A549 (cell line): ENCODE results near the gene PRKAG2. TPM values are rescaled to one million over a fixed set of nuclear protein-coding genes. Genes with fewer than 3 reads are reported as not detected.

Experiments
- ATAC-seq, 2 experiments: fragments of 200-7000 bp in 1 of 2; fragments of >200 bp in 1 of 2; cut with Nextera tagmentation in 1 of 2; cut with Tn5 transposase in 1 of 2; 3 replicates each; pipeline versions ENCODE4 v1.8.0 to v1.9.1; 2018 to 2020; ENCODE audit warnings: mild to moderate bottlenecking in 1 of 2, moderate library complexity in 1 of 2
- CTCF ChIA-PET: fragments of 300-600 bp; sonication (Branson Sonifier 250); formaldehyde crosslinking; extraction: SDS; loops from one replicate; lab custom pipeline; 2021; ENCODE audit warnings: antibody characterized with exemption, inconsistent platforms; lab: Yijun Ruan, JAX
- POLR2A ChIA-PET: fragments of 350-600 bp; formaldehyde crosslinking; extraction: SDS; loops from one replicate; lab custom pipeline; 2021; ENCODE audit warnings: antibody characterized with exemption, inconsistent platforms; lab: Yijun Ruan, JAX
- DNase-seq, 2 experiments: peaks; one replicate each; pipeline versions ENCODE4 v3.0.0 to v3.0.0-alpha.2; 2011 to 2016; ENCODE audit warnings: low read depth in 1 of 2, low spot score in 1 of 2
- FAIRE-seq: peaks from 2 replicates; lab custom pipeline; 2011; peaks lifted over from hg19 to GRCh38; lab: Jason Lieb, UNC
- H3K27ac ChIP-seq, 2 experiments: fragments of >200 bp; sonication (Bioruptor Twin); formaldehyde crosslinking; 3 replicates each; pipeline ENCODE4 v1.5.1; 2016 to 2017
- H3K4me1 ChIP-seq: fragments of >200 bp; sonication (Bioruptor Twin); formaldehyde crosslinking; 3 replicates; pipeline ENCODE4 v1.6.1; 2016
- H3K4me2 ChIP-seq: fragments of >200 bp; sonication (Bioruptor Twin); formaldehyde crosslinking; 3 replicates; pipeline ENCODE4 v1.6.1; 2016
- H3K4me3 ChIP-seq: fragments of >200 bp; sonication (Bioruptor Twin); formaldehyde crosslinking; 3 replicates; pipeline ENCODE4 v1.5.1; 2016
- H3K9me3 ChIP-seq: fragments of >200 bp; sonication (Bioruptor Twin); formaldehyde crosslinking; 3 replicates; pipeline ENCODE4 v1.6.1; 2016
- ATOH8 ChIP-seq: fragments of 250-450 bp; sonication (Bioruptor Pico); IDR thresholded peaks from 2 replicates; pipeline ENCODE4 v1.5.0; 2020; ENCODE audit warnings: low read depth, mild to moderate bottlenecking, moderate library complexity
- BHLHE40 ChIP-seq: IDR thresholded peaks from 2 replicates; pipeline ENCODE4 v1.6.1; 2012; ENCODE audit warnings: low read depth, low read length, inconsistent platforms
- CBX2 ChIP-seq: fragments of 200-600 bp; sonication (generic); IDR thresholded peaks from 2 replicates; pipeline ENCODE4 v1.6.1; 2016; ENCODE audit warnings: low read depth, mild to moderate bottlenecking, borderline replicate concordance
- CEBPB ChIP-seq, 2 experiments: fragments of >200 bp in 1 of 2; sonication (Bioruptor Twin) in 1 of 2; formaldehyde crosslinking in 1 of 2; IDR thresholded peaks; 2 replicates each; pipeline ENCODE4 v1.6.1; 2012 to 2016
- CHD2 ChIP-seq: fragments of 150-350 bp; IDR thresholded peaks from 2 replicates; pipeline ENCODE4 v1.6.1; 2014; ENCODE audit warnings: low read length; ENCODE audit not compliant: partially characterized antibody
- CHD4 ChIP-seq: fragments of 200-600 bp; sonication (generic); IDR thresholded peaks from 2 replicates; pipeline ENCODE4 v1.6.1; 2016; ENCODE audit warnings: antibody characterized with exemption, mild to moderate bottlenecking, borderline replicate concordance
- E2F6 ChIP-seq: IDR thresholded peaks from 2 replicates; pipeline ENCODE4 v1.6.1; 2012; ENCODE audit warnings: low read depth, borderline replicate concordance
- EHF ChIP-seq: fragments of 250-450 bp; sonication (Bioruptor Pico); IDR thresholded peaks from 2 replicates; pipeline ENCODE4 v1.5.0; 2020; ENCODE audit warnings: mild to moderate bottlenecking
- EHMT2 ChIP-seq: fragments of 200-600 bp; sonication (generic); IDR thresholded peaks from 2 replicates; pipeline ENCODE4 v1.6.1; 2016; ENCODE audit warnings: antibody characterized with exemption, low read depth, mild to moderate bottlenecking, moderate library complexity
- ESRRA ChIP-seq: fragments of 150-350 bp; IDR thresholded peaks from 2 replicates; pipeline ENCODE4 v1.6.1; 2014; ENCODE audit warnings: mild to moderate bottlenecking, low read length, borderline replicate concordance
- FOSB ChIP-seq: fragments of 250-450 bp; sonication (Bioruptor Pico); IDR thresholded peaks from 2 replicates; pipeline ENCODE4 v1.5.0; 2020; ENCODE audit warnings: mild to moderate bottlenecking, moderate library complexity
- GATA3 ChIP-seq: IDR thresholded peaks from 2 replicates; pipeline ENCODE4 v1.6.1; 2012; ENCODE audit warnings: borderline replicate concordance
- HDAC2 ChIP-seq: fragments of 200-600 bp; sonication (generic); IDR thresholded peaks from 2 replicates; pipeline ENCODE4 v1.6.1; 2016
- HOXA7 ChIP-seq: fragments of 250-450 bp; sonication (Bioruptor Pico); IDR thresholded peaks from 2 replicates; pipeline ENCODE4 v1.5.0; 2020; ENCODE audit warnings: mild to moderate bottlenecking, moderate library complexity
- JUN ChIP-seq, 2 experiments: fragments of >200 bp; sonication (Bioruptor Twin); formaldehyde crosslinking; IDR thresholded peaks; 2 replicates in 1 of 2; 3 replicates in 1 of 2; pipeline ENCODE4 v1.6.1; 2016 to 2017
- KDM1A ChIP-seq: fragments of 200-600 bp; sonication (generic); IDR thresholded peaks from 2 replicates; pipeline ENCODE4 v1.6.1; 2016; ENCODE audit warnings: low read depth, mild to moderate bottlenecking
- MAFK ChIP-seq: fragments of 450-650 bp; IDR thresholded peaks from 2 replicates; pipeline ENCODE4 v1.6.1; 2014; ENCODE audit not compliant: partially characterized antibody
- MAX ChIP-seq: IDR thresholded peaks from 2 replicates; pipeline ENCODE4 v1.6.1; 2012
- MYC ChIP-seq: IDR thresholded peaks from 2 replicates; pipeline ENCODE4 v1.6.1; 2012; ENCODE audit warnings: mild to moderate bottlenecking, inconsistent platforms, low read length, improper control_type of control experiment, borderline replicate concordance
- NPAS2 ChIP-seq: fragments of 250-450 bp; sonication (Bioruptor Pico); IDR thresholded peaks from 2 replicates; pipeline ENCODE4 v1.8.0; 2022; ENCODE audit warnings: mild to moderate bottlenecking, moderate library complexity, borderline replicate concordance
- PBX3 ChIP-seq: IDR thresholded peaks from 2 replicates; pipeline ENCODE4 v1.6.1; 2012
- POLR2A ChIP-seq: IDR thresholded peaks from 2 replicates; pipeline ENCODE4 v1.6.1; 2012; ENCODE audit warnings: mild to moderate bottlenecking, low read length
- RAD21 ChIP-seq, 2 experiments: fragments of >200 bp in 1 of 2; sonication (Bioruptor Twin) in 1 of 2; formaldehyde crosslinking in 1 of 2; IDR thresholded peaks in 1 of 2; conservative IDR thresholded peaks in 1 of 2; 2 replicates in 1 of 2; 3 replicates in 1 of 2; pipeline ENCODE4 v1.6.1; 2012 to 2018; ENCODE audit warnings: inconsistent platforms in 1 of 2
- RARB ChIP-seq: fragments of 250-450 bp; sonication (Bioruptor Pico); IDR thresholded peaks from 2 replicates; pipeline ENCODE4 v1.8.0; 2021; ENCODE audit warnings: mild to moderate bottlenecking, moderate library complexity
- RFX5 ChIP-seq: fragments of 450-650 bp; IDR thresholded peaks from 2 replicates; pipeline ENCODE4 v1.7.1; 2014; ENCODE audit warnings: antibody characterized with exemption, mild to moderate bottlenecking, moderate library complexity
- SMC3 ChIP-seq: fragments of >200 bp; sonication (Bioruptor Twin); formaldehyde crosslinking; IDR thresholded peaks from 3 replicates; pipeline ENCODE4 v1.6.1; 2018; ENCODE audit warnings: inconsistent platforms
- SREBF2 ChIP-seq: fragments of 450-650 bp; IDR thresholded peaks from 2 replicates; pipeline ENCODE4 v1.6.1; 2014; ENCODE audit warnings: mild to moderate bottlenecking, moderate library complexity
- TP53 ChIP-seq: fragments of 250-450 bp; sonication (Bioruptor Pico); IDR thresholded peaks from 2 replicates; pipeline ENCODE4 v1.5.0; 2021; ENCODE audit warnings: mild to moderate bottlenecking, moderate library complexity
- USF2 ChIP-seq: fragments of 450-650 bp; IDR thresholded peaks from 2 replicates; pipeline ENCODE4 v1.6.1; 2014; ENCODE audit warnings: antibody characterized with exemption
- ZNF302 ChIP-seq: fragments of 250-450 bp; sonication (Bioruptor Pico); IDR thresholded peaks from 2 replicates; pipeline ENCODE4 v1.9.0; 2021; ENCODE audit warnings: inconsistent platforms, mild to moderate bottlenecking, moderate library complexity
- WGBS: methylation state at CpG from one replicate; pipeline ENCODE4 v1.1.6; 2017; ENCODE audit errors: missing lambda C conversion rate; 5-methylcytosine and 5-hydroxymethylcytosine counted together
- polyA plus RNA-seq, 4 experiments: library from polyadenylated mRNA; depleted of rRNA in 3 of 4; stranded (reverse); fragments of >200 nt; fragmentation: RNase III in 1 of 4; extraction: RNeasy Plus Mini Kit Qiagen cat#74134 plus additional on column Dnase treatment in 1 of 4; gene quantifications; 2 replicates in 3 of 4; 3 replicates in 1 of 4; pipeline ENCODE4 v1.2.3, GENCODE V29; 2011 to 2017

Gene PRKAG2
- polyA plus RNA-seq, 2 of the 4 experiments (the other 2 are of a cell fraction) = 26.5 to 31.7 TPM

GRCh38 chr7:151608031-151608551, 268.8 kb downstream of the PRKAG2 start:
- POLR2A ChIA-PET = no interaction called here
- FAIRE-seq = no peak
- Histone ChIP-seq H3K4me3 (no peak overlapping the region), H3K9me3 (no peaks in the 10 kb centered on the region), H3K4me1 (peaks cover 28% of the 10 kb centered on the region), H3K4me2 (peak overlapping the region; percentile 44), H3K27ac (peak overlapping the region in 1 of 2 experiments; percentile 59; a peak in 3 of 6 replicates)
- CTCF ChIA-PET = no interaction called here
- WGBS = 87% methylated on average over 15 of the region's 15 CpGs
- no peak for TF ChIP-seq BHLHE40
- TF ChIP-seq NPAS2 (CRISPR knock-in tag) = no peak
- no peak for TF ChIP-seq KDM1A
- TF ChIP-seq USF2 = no peak
- no peak for TF ChIP-seq ATOH8 (CRISPR knock-in tag)
- TF ChIP-seq FOSB (CRISPR knock-in tag) = no peak
- TF ChIP-seq SMC3 = peak; percentile 24; the same call in 1 of the 3 replicates
- no peak for TF ChIP-seq E2F6
- no peak for TF ChIP-seq GATA3
- no peak for TF ChIP-seq CHD2
- no peak for TF ChIP-seq CBX2
- no peak for TF ChIP-seq RARB
- TF ChIP-seq RAD21 (conservative IDR thresholded peaks at IDR 0.05 in 1 of 2, IDR thresholded peaks at IDR 0.05 in 1 of 2) = peak; percentile 19 to 50; a peak in 2 of 5 replicates
- no peak for TF ChIP-seq EHMT2
- no peak for TF ChIP-seq RFX5
- no peak for TF ChIP-seq TP53 (CRISPR knock-in tag)
- peak; percentile 54 to 75; a peak in 5 of 6 replicates for ATAC-seq
- DNase-seq = peak in 1 of 2 experiments; percentile 18

GRCh38 chr7:151607464-151607867, 269.4 kb downstream of the PRKAG2 start:
- peak; percentile 64 to 80; a peak in 4 of 6 replicates for ATAC-seq
- Histone ChIP-seq H3K4me1 (peaks cover 28% of the 10 kb centered on the region), H3K4me2 (peak overlapping the region; percentile 44), H3K9me3 (no peaks in the 10 kb centered on the region), H3K4me3 (no peak overlapping the region), H3K27ac (peak overlapping the region in 1 of 2 experiments; percentile 59; a peak in 3 of 6 replicates)
- ChIA-PET POLR2A (no interaction called here), CTCF (interaction anchor here (0.7 to 2.8 kb wide), 2 partner anchors 22 to 255 kb away, joined by 3 to 8 read pairs; no protein-coding TSS in a partner anchor)
- FAIRE-seq = peak; percentile 13
- no peak for DNase-seq
- TF ChIP-seq MYC (no peak), MAX (0 out of 2 replicates have a peak, but pooled peaks have one; percentile 19)
- 40% methylated on average over 3 of the region's 3 CpGs for WGBS

GRCh38 chr7:151603951-151604350, 273.0 kb downstream of the PRKAG2 start:
- no peak for DNase-seq
- Histone ChIP-seq H3K9me3 (no peaks in the 10 kb centered on the region), H3K27ac (peak overlapping the region in 1 of 2 experiments; percentile 45; a peak in 1 of 6 replicates), H3K4me1 (peaks cover 57% of the 10 kb centered on the region), H3K4me2 (no peak overlapping the region), H3K4me3 (no peak overlapping the region)
- ChIA-PET CTCF (interaction anchor here (0.8 kb wide), 1 partner anchor 102 kb away, joined by 3 read pairs; no protein-coding TSS in a partner anchor), POLR2A (no interaction called here)
- WGBS = 100% methylated on average over 4 of the region's 4 CpGs
- no peak for FAIRE-seq
- no peak for ATAC-seq
- TF ChIP-seq MAFK (no peak), CHD4 (no peak), SREBF2 (no peak), PBX3 (no peak), EHF (no peak), POLR2A (no peak), ZNF302 (CRISPR knock-in tag) (no peak), JUN (IDR thresholded peaks at IDR 0.05) (no peak), HOXA7 (CRISPR knock-in tag) (no peak), HDAC2 (no peak), CEBPB (IDR thresholded peaks at IDR 0.05) (no peak), ESRRA (no peak), FOSB (CRISPR knock-in tag) (no peak), CHD2 (no peak), ATOH8 (CRISPR knock-in tag) (no peak), RAD21 (conservative IDR thresholded peaks at IDR 0.05 in 1 of 2, IDR thresholded peaks at IDR 0.05 in 1 of 2) (no peak)
